GM12878 (cell line): Measurements from ENCODE around the gene KRT6C.

Experiments used
- CTCF ChIP-seq, 3 experiments: IDR thresholded peaks in 2 of 3; conservative IDR thresholded peaks in 1 of 3; 2 replicates each; pipeline ENCODE4 v1.5.1; 2011; ENCODE audit warnings: low read depth in 3 of 3, low read length in 3 of 3, mild to moderate bottlenecking in 3 of 3, control low read depth in 2 of 3, moderate library complexity in 2 of 3, inconsistent platforms in 1 of 3, mixed read lengths in 1 of 3; ENCODE audit not compliant: control insufficient read depth in 2 of 3, insufficient read depth in 1 of 3; ENCODE audit errors: extremely low read depth in 1 of 3
- EZH2 ChIP-seq: IDR thresholded peaks from 2 replicates; pipeline ENCODE4 v1.6.1; 2012; ENCODE audit warnings: low read depth, mild to moderate bottlenecking, control low read depth, inconsistent platforms, low read length, borderline replicate concordance; ENCODE audit not compliant: control insufficient read depth
- NFYB ChIP-seq: IDR thresholded peaks from 2 replicates; pipeline ENCODE4 v1.6.1; 2011; ENCODE audit warnings: low read depth, mild to moderate bottlenecking, low read length, improper control_type of control experiment, moderate library complexity; ENCODE audit not compliant: insufficient read depth
- NR2C2 ChIP-seq: IDR thresholded peaks from 2 replicates; pipeline ENCODE4 v1.6.1; 2011; ENCODE audit warnings: borderline replicate concordance, low read depth; ENCODE audit not compliant: control insufficient read depth, insufficient read length
- POLR2A ChIP-seq: IDR thresholded peaks from 2 replicates; pipeline ENCODE4 v1.6.1; 2011; ENCODE audit warnings: low read depth, mild to moderate bottlenecking, low read length
- TF ChIP-seq, protein P1 (sequence below): fragments of 450-650 bp; IDR thresholded peaks from 2 replicates; pipeline ENCODE4 v1.6.1; 2016; ENCODE audit warnings: mild to moderate bottlenecking

DNA sequence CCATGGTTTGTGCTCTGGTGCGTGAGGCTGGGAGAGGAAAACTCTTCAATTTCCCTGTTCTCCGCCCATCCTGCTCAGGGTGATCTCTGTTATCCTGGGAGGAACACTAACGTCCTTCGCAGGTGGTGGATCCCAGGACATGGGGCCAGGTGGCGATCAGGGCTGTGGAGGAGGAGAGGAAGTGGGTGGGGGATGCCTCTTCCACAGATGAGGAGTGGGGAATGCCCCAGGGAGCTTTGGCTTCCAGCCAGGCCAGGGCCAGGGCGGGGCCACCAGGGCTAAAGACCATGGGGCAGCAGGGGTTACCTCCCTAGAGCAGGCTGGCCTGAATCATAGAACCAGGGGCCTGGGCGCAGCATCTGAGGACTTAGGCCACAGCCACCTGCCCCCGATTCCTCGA lies 36.1 kb downstream of the KRT6C start:
- TF ChIP-seq POLR2A (no peak), CTCF (IDR thresholded peaks at IDR 0.05 in 2 of 3, conservative IDR thresholded peaks at IDR 0.05 in 1 of 3; ENCODE audit: control insufficient read depth in 2 of 3, extremely low read depth in 1 of 3, insufficient read depth in 1 of 3, low read depth in 3 of 3, low read length in 3 of 3) (no peak), NR2C2 (no peak), NFYB (no peak), EZH2 (no peak)
- TF ChIP-seq, protein P1, sequence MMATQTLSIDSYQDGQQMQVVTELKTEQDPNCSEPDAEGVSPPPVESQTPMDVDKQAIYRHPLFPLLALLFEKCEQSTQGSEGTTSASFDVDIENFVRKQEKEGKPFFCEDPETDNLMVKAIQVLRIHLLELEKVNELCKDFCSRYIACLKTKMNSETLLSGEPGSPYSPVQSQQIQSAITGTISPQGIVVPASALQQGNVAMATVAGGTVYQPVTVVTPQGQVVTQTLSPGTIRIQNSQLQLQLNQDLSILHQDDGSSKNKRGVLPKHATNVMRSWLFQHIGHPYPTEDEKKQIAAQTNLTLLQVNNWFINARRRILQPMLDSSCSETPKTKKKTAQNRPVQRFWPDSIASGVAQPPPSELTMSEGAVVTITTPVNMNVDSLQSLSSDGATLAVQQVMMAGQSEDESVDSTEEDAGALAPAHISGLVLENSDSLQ = no peak
